ENCODE data around the gene GTF2H1. TPM values are rescaled to one million over a fixed set of nuclear protein-coding genes. Genes with fewer than 3 reads are reported as not detected.

The GTF2H1 gene
- total RNA-seq, 1 experiment from 2014 or later = 39.4 TPM

DNA sequence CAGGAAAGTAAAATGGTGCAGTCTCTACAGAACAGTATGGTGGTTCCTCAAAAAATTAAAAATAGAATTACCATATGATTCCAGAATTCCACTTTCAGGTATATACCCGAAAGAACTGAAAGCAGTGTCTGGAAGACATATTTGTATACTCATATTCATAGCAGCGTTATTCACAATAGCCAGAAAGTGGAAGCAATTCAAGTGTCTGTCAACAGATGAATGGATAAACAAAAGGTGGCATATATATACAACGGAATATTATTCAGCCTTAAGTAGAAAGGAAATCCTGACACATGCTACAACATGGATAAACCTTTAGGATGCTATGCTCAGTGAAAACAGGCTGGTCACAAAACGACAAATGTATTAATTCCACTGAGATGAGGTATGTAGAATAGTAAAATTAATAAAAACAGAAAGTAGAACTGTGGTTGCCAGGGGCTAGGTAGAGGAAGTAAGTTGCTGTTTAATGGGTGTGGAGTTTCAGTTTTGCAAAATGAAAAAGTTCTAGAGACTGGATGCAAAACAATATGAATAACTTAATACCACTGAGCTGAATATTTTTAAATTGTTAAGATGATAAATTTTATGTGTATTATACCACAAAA lies 41.8 kb upstream of the GTF2H1 start:
- no peak overlapping the region for H3K4ac ChIP-seq (ENCODE audit: low read depth, low read length)
- no peak overlapping the region for H4K5ac ChIP-seq (ENCODE audit: insufficient read length, low read depth, low read length)
- DNase-seq = no peak
- no peak overlapping the region for H3K4me2 ChIP-seq (ENCODE audit: insufficient read depth, insufficient read length, low read length)
- H3K4me1 ChIP-seq (ENCODE audit: insufficient read depth, low read length) = no peaks in the 10 kb centered on the region
- no peak overlapping the region for H3K9ac ChIP-seq (ENCODE audit: extremely low read depth, insufficient read length, low read length)
- no peak overlapping the region for H3T11ph ChIP-seq (ENCODE audit: low read length)
- no peak overlapping the region for H4K8ac ChIP-seq (replicated peaks; ENCODE audit: insufficient read length, low read depth, low read length)
- H3K79me1 ChIP-seq (ENCODE audit: insufficient read depth, low read depth, low read length, poor library complexity, severe bottlenecking) = no peaks in the 10 kb centered on the region
- Mint-ChIP-seq H3K4me1 (no peaks in the 10 kb centered on the region), H3K27me3 (ENCODE audit: low read depth) (no peaks in the 10 kb centered on the region), H3K9me3 (peaks cover 2 to 3% of the 10 kb centered on the region in 2 experiments; a peak in 2 of 5 replicates), H3K27ac (no peak overlapping the region), H3K36me3 (ENCODE audit: insufficient read depth in 1 of 3, low read depth in 3 of 3) (peaks cover 32 to 60% (median 57%) of the 10 kb centered on the region in 3 experiments; a peak in 6 of 7 replicates), H3K4me3 (no peak overlapping the region)
- no peak overlapping the region for H3K56ac ChIP-seq (ENCODE audit: insufficient read length, low read depth, low read length)
- no peak overlapping the region for H2BK120ac ChIP-seq (ENCODE audit: low read depth, low read length, poor library complexity, severe bottlenecking)
- no peak overlapping the region for H4K91ac ChIP-seq (ENCODE audit: insufficient read length, low read depth, low read length)
- no CpG with 5 or more reads among the region's 4 CpGs for WGBS (ENCODE audit: extremely low coverage, insufficient read length, low lambda C conversion rate)
- H3K23me2 ChIP-seq (ENCODE audit: insufficient read length, low read depth, low read length, poor library complexity, severe bottlenecking) = no peaks in the 10 kb centered on the region
- TF ChIP-seq, protein P1, sequence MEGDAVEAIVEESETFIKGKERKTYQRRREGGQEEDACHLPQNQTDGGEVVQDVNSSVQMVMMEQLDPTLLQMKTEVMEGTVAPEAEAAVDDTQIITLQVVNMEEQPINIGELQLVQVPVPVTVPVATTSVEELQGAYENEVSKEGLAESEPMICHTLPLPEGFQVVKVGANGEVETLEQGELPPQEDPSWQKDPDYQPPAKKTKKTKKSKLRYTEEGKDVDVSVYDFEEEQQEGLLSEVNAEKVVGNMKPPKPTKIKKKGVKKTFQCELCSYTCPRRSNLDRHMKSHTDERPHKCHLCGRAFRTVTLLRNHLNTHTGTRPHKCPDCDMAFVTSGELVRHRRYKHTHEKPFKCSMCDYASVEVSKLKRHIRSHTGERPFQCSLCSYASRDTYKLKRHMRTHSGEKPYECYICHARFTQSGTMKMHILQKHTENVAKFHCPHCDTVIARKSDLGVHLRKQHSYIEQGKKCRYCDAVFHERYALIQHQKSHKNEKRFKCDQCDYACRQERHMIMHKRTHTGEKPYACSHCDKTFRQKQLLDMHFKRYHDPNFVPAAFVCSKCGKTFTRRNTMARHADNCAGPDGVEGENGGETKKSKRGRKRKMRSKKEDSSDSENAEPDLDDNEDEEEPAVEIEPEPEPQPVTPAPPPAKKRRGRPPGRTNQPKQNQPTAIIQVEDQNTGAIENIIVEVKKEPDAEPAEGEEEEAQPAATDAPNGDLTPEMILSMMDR (conservative IDR thresholded peaks at IDR 0.05) = no peak
- no peak overlapping the region for H3K14ac ChIP-seq (ENCODE audit: insufficient read depth, low read length)
- H3K23ac ChIP-seq (ENCODE audit: insufficient read length, low read depth, low read length) = no peak overlapping the region
- no peak overlapping the region for H3K18ac ChIP-seq (ENCODE audit: insufficient read length, low read depth, low read length)
- no peak overlapping the region for H2AFZ ChIP-seq (ENCODE audit: low read length)
- no peaks in the 10 kb centered on the region for H4K20me1 ChIP-seq (ENCODE audit: control insufficient read depth, insufficient read depth, insufficient read length)
- no peak overlapping the region for H2BK5ac ChIP-seq (ENCODE audit: insufficient read length, low read length)
- H2BK15ac ChIP-seq (ENCODE audit: low read depth, low read length) = no peak overlapping the region
- no peaks in the 10 kb centered on the region for H3K9me3 ChIP-seq (ENCODE audit: control insufficient read depth, low read depth, low read length)
- no peaks in the 10 kb centered on the region for H3K27me3 ChIP-seq (ENCODE audit: insufficient read depth, low read length)
- H2BK20ac ChIP-seq (ENCODE audit: low read depth, low read length, poor library complexity, severe bottlenecking) = no peak overlapping the region
- H2BK12ac ChIP-seq (ENCODE audit: insufficient read length, low read depth, low read length) = no peak overlapping the region
- H3K79me2 ChIP-seq (ENCODE audit: insufficient read depth, low read length) = no peaks in the 10 kb centered on the region
- H2AK5ac ChIP-seq (ENCODE audit: insufficient read length, low read length) = no peak overlapping the region
- H3K27ac ChIP-seq (ENCODE audit: insufficient read length, low read depth, low read length) = no peak overlapping the region

Data from H9 (cell line).